HepG2 (cell line): ENCODE results near the gene TMEM253. TPM values are rescaled to one million over a fixed set of nuclear protein-coding genes. Genes with fewer than 3 reads are reported as not detected.
A peak's percentile ranks its signal among the peaks of the same experiment; 100 is the strongest.

Experiments
- ATAC-seq: fragments of 200-7000 bp; cut with Tn5 transposase; 3 replicates; pipeline ENCODE4 v1.9.1; 2020; ENCODE audit warnings: mild to moderate bottlenecking, moderate library complexity
- BruUV-seq: library from RNA; stranded (reverse); fragments of 400-500 nt; replicated peaks from 2 replicates; lab custom pipeline; 2021; lab: Mats Ljungman, UMichigan
- CTCF ChIA-PET: fragments of 300-600 bp; formaldehyde crosslinking; extraction: SDS; loops from one replicate; lab custom pipeline; 2021; ENCODE audit warnings: low total read pairs, inconsistent platforms, low intra/inter-chr PET ratio; lab: Yijun Ruan, JAX
- POLR2A ChIA-PET: fragments of 350-600 bp; sonication (Branson Sonifier 250); formaldehyde crosslinking; loops from one replicate; lab custom pipeline; 2020; ENCODE audit warnings: antibody characterized with exemption, inconsistent platforms; lab: Yijun Ruan, JAX
- DNase-seq: peaks from one replicate; pipeline ENCODE4 v3.0.0-alpha.2; 2015; ENCODE audit warnings: low spot score
- FAIRE-seq: peaks from 3 replicates; lab custom pipeline; 2011; peaks lifted over from hg19 to GRCh38; lab: Jason Lieb, UNC
- H2AFZ ChIP-seq: one replicate; pipeline ENCODE4 v1.6.1; 2011; ENCODE audit warnings: low read length, inconsistent platforms
- H3K27ac ChIP-seq: fragments of 300-600 bp; 3 replicates; pipeline ENCODE4 v1.8.0; 2011; ENCODE audit warnings: mixed run types, mild to moderate bottlenecking, mixed read lengths, low read length, inconsistent platforms; ENCODE audit not compliant: insufficient read depth; ENCODE audit errors: extremely low read length
- H3K27me3 ChIP-seq, 2 experiments: fragments of 200-600 bp in 1 of 2; 2 replicates in 1 of 2; 3 replicates in 1 of 2; pipeline versions ENCODE4 v1.6.0 to v1.8.0; 2011; ENCODE audit warnings: low read length in 2 of 2, mild to moderate bottlenecking in 2 of 2, moderate library complexity in 2 of 2, inconsistent platforms in 1 of 2; ENCODE audit not compliant: insufficient read depth in 2 of 2, control insufficient read depth in 1 of 2
- H3K36me3 ChIP-seq, 2 experiments: fragments of 200-600 bp in 1 of 2; replicated peaks in 1 of 2; 2 replicates in 1 of 2; 3 replicates in 1 of 2; pipeline versions ENCODE4 v1.5.1 to v1.8.0; 2011; ENCODE audit warnings: low read length in 2 of 2, inconsistent platforms in 1 of 2; ENCODE audit not compliant: insufficient read depth in 2 of 2, control insufficient read depth in 1 of 2
- H3K4me1 ChIP-seq: 2 replicates; pipeline ENCODE4 v1.5.1; 2012; ENCODE audit warnings: low read length, inconsistent platforms; ENCODE audit not compliant: insufficient read depth
- H3K4me2 ChIP-seq: 2 replicates; pipeline ENCODE4 v1.6.0; 2011; ENCODE audit warnings: low read depth, low read length, inconsistent platforms
- H3K4me3 ChIP-seq, 3 experiments: fragments of 200-600 bp in 1 of 3; sonication (generic), shearing (Covaris generic) in 1 of 3; replicated peaks in 1 of 3; 2 replicates each; pipeline ENCODE4 v1.5.1; 2011 to 2016; ENCODE audit warnings: low read length in 3 of 3, inconsistent platforms in 2 of 3, low read depth in 2 of 3, mild to moderate bottlenecking in 2 of 3, control low read depth in 1 of 3, mixed read lengths in 1 of 3; ENCODE audit not compliant: insufficient read depth in 1 of 3
- H3K79me2 ChIP-seq: one replicate; pipeline ENCODE4 v1.6.1; 2011; ENCODE audit warnings: low read length, inconsistent platforms; ENCODE audit not compliant: insufficient read depth
- H3K9ac ChIP-seq: 2 replicates; pipeline ENCODE4 v1.6.0; 2011; ENCODE audit warnings: mild to moderate bottlenecking, low read depth, low read length, inconsistent platforms; ENCODE audit not compliant: insufficient read depth
- H3K9me3 ChIP-seq: 2 replicates; pipeline ENCODE4 v1.5.1; 2012; ENCODE audit warnings: mild to moderate bottlenecking, low read length
- H4K20me1 ChIP-seq: 2 replicates; pipeline ENCODE4 v1.6.0; 2011; ENCODE audit warnings: inconsistent platforms, mild to moderate bottlenecking, low read length, moderate library complexity; ENCODE audit not compliant: insufficient read depth
- ARHGAP35 ChIP-seq: sonication (generic); formaldehyde crosslinking; IDR thresholded peaks from 2 replicates; pipeline ENCODE4 v1.9.0; 2022; ENCODE audit warnings: mild to moderate bottlenecking, inconsistent platforms, moderate library complexity, missing genetic modification reagents, borderline replicate concordance
- BRD4 ChIP-seq: sonication (generic); formaldehyde crosslinking; IDR thresholded peaks from 2 replicates; pipeline ENCODE4 v1.4.0; 2020; ENCODE audit warnings: missing genetic modification reagents
- TCF12 ChIP-seq, 2 experiments: fragments of 450-650 bp in 1 of 2; sonication (generic) in 1 of 2; formaldehyde crosslinking in 1 of 2; IDR thresholded peaks; 2 replicates each; pipeline versions ENCODE4 v1.6.1 to v1.8.0; 2017 to 2022; ENCODE audit warnings: antibody characterized with exemption in 1 of 2, mild to moderate bottlenecking in 1 of 2, missing genetic modification reagents in 1 of 2, moderate library complexity in 1 of 2
- WGBS: methylation state at CpG from one replicate; pipeline ENCODE4 v1.1.6; 2017; ENCODE audit warnings: low lambda C conversion rate; 5-methylcytosine and 5-hydroxymethylcytosine counted together
- in situ Hi-C: cut with HindIII; loops from 2 replicates; pipeline ENCODE4 v1.10.0; 2017; ENCODE audit warnings: low pct_unique_long_range_greater_than_20kb; ENCODE audit not compliant: extremely low pct_ligation_motif_present
- intact Hi-C: fragments of 100-400 bp; cut with micrococcal nuclease; formaldehyde crosslinking; loops from one replicate; pipeline ENCODE4 v1.10.0; 2022; ENCODE audit not compliant: unreplicated experiment
- polyA plus RNA-seq, 8 experiments: library from polyadenylated mRNA; depleted of rRNA in 3 of 8; stranded (reverse) in 7 of 8; unstranded in 1 of 8; fragments of >200 nt; fragmentation: Illumina TruSeq in 4 of 8; extraction: Trizol in 4 of 8; gene quantifications; 2 replicates each; pipeline versions ENCODE4 v1.2.1 to v1.2.3, GENCODE V29; 2011 to 2016; ENCODE audit warnings: low read depth in 4 of 8, missing spikeins in 1 of 8, mixed read lengths in 1 of 8; ENCODE audit not compliant: insufficient read depth in 1 of 8
- total RNA-seq, 5 experiments: library from RNA; depleted of rRNA; stranded (reverse); fragments of >200 nt; fragmentation: Illumina TruSeq; extraction: Trizol; gene quantifications; 2 replicates each; pipeline ENCODE4 v1.2.3, GENCODE V29; 2016; ENCODE audit warnings: low read depth in 1 of 5
- TF ChIP-seq, protein P1 (sequence below): sonication (generic); formaldehyde crosslinking; IDR thresholded peaks from 2 replicates; pipeline ENCODE4 v1.5.0; 2020; ENCODE audit warnings: mild to moderate bottlenecking, missing genetic modification reagents, borderline replicate concordance

TMEM253 gene
- total and polyA plus RNA-seq, 2 of the 13 experiments (the other 11 are each of a cell fraction or from before 2014, with no cell fraction given): 0.29 to 0.45 TPM

- no peak; the same call in 1 of the 2 replicates for TF ChIP-seq BRD4 (CRISPR knock-in tag)
- TF ChIP-seq TCF12 (IDR thresholded peaks at IDR 0.05): no peak
- 0 out of 2 replicates have a peak, but pooled peaks have one; percentile 22 for TF ChIP-seq TCF12 (CRISPR knock-in tag; IDR thresholded peaks at IDR 0.05)
- no peak for TF ChIP-seq ARHGAP35 (CRISPR knock-in tag)
- TF ChIP-seq, protein P1, sequence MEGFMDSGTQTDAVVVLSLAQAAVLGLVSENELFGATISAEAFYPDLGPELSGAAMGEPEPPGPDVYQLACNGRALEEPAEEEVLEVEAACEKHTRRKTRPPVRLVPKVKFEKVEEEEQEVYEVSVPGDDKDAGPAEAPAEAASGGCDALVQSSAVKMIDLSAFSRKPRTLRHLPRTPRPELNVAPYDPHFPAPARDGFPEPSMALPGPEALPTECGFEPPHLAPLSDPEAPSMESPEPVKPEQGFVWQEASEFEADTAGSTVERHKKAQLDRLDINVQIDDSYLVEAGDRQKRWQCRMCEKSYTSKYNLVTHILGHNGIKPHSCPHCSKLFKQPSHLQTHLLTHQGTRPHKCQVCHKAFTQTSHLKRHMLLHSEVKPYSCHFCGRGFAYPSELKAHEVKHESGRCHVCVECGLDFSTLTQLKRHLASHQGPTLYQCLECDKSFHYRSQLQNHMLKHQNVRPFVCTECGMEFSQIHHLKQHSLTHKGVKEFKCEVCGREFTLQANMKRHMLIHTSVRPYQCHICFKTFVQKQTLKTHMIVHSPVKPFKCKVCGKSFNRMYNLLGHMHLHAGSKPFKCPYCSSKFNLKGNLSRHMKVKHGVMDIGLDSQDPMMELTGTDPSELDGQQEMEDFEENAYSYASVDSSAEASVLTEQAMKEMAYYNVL (CRISPR knock-in tag): 0 out of 2 replicates have a peak, but pooled peaks have one; percentile 35
- TF ChIP-seq, all 625 proteins: peak for 2
- DNase-seq (no peak), FAIRE-seq (no peak), ATAC-seq (no peak)
- peak overlapping the region; percentile 87 for H3K4me2 ChIP-seq
- peaks cover 0 to 7% of the 10 kb centered on the region in 2 experiments; a peak in 1 of 5 replicates for H3K27me3 ChIP-seq
- peak overlapping the region; percentile 86 to 90 (median 87) for H3K4me3 ChIP-seq
- TSS peak; percentile 33 for BruUV-seq
- CTCF ChIA-PET: interaction anchor here (5.8 to 7.5 kb wide), 3 partner anchors 18 to 57 kb away, joined by 35 to 135 read pairs (median 38); no protein-coding TSS in a partner anchor
- intact Hi-C loops (no loop called here), in situ Hi-C loops (no loop called here)
- H3K9ac ChIP-seq: peak overlapping the region; percentile 80
- no peaks in the 10 kb centered on the region for H3K9me3 ChIP-seq
- POLR2A ChIA-PET: interaction anchor here (0.6 to 6.7 kb wide), 17 partner anchors 8 to 391 kb away, joined by 3 to 141 read pairs (median 37); partner anchors contain the start of genes NDRG2, RNASE8, TMEM253 and ZNF219
- no peaks in the 10 kb centered on the region for H4K20me1 ChIP-seq
- no peak overlapping the region for H3K27ac ChIP-seq
- 80% methylated on average over 4 of the region's 4 CpGs for WGBS
- peaks cover 48% of the 10 kb centered on the region for H3K4me1 ChIP-seq
- peaks cover 6% of the 10 kb centered on the region for H3K79me2 ChIP-seq
- H2AFZ ChIP-seq: no peak overlapping the region
- H3K36me3 ChIP-seq: peaks cover 17 to 29% of the 10 kb centered on the region in 2 experiments
These were observed 28.8 kb upstream of the TMEM253 start for GRCh38 chr14:21072031-21072473.
